ENCODE measurements around the gene BIRC6.

DNA sequence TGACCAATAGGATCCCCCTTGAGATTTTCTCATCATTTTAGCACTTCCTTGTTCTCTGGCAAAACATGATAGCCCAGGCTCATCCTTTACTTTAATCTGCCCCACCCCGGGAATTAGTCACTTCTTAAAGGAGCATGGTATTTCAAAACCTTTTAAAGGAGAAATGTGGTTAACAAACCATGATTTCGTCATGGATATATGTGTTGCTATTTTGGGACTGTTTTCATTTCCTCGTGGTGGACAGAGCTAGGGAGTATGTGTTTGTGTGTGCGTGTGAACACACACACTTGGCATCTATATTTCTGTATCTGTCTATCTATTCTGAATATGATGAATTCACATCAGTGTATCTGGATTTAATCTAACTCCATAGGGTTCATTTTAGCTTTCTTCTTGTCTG is 128.1 kb downstream of the BIRC6 start:
- TF ChIP-seq, protein P1, sequence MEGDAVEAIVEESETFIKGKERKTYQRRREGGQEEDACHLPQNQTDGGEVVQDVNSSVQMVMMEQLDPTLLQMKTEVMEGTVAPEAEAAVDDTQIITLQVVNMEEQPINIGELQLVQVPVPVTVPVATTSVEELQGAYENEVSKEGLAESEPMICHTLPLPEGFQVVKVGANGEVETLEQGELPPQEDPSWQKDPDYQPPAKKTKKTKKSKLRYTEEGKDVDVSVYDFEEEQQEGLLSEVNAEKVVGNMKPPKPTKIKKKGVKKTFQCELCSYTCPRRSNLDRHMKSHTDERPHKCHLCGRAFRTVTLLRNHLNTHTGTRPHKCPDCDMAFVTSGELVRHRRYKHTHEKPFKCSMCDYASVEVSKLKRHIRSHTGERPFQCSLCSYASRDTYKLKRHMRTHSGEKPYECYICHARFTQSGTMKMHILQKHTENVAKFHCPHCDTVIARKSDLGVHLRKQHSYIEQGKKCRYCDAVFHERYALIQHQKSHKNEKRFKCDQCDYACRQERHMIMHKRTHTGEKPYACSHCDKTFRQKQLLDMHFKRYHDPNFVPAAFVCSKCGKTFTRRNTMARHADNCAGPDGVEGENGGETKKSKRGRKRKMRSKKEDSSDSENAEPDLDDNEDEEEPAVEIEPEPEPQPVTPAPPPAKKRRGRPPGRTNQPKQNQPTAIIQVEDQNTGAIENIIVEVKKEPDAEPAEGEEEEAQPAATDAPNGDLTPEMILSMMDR (IDR thresholded peaks at IDR 0.05; ENCODE audit: low read length): no peak
- no peak for TF ChIP-seq EZH2 (IDR thresholded peaks at IDR 0.05; ENCODE audit: borderline replicate concordance, low read length)

Measured in OCI-LY1 (cell line).